ENCODE results near the gene KISS1R.

GRCh38 chr19:934197-934840 lies 17.2 kb downstream of the KISS1R start:
- no peak for TF ChIP-seq CTCF (conservative IDR thresholded peaks at IDR 0.05; ENCODE audit: low read depth, low read length)
- TF ChIP-seq POLR2A (IDR thresholded peaks at IDR 0.05; ENCODE audit: low read depth, low read length), result no peak
- no peak for TF ChIP-seq CHD1 (IDR thresholded peaks at IDR 0.05; ENCODE audit: low read depth, low read length)
- TF ChIP-seq CEBPB (IDR thresholded peaks at IDR 0.05; ENCODE audit: low read depth, low read length), result no peak

Data from IMR-90 (cell line).